Stimulated activated CD4-positive, alpha-beta T cell treated with anti-CD3 and anti-CD28 coated beads, Interleukin-4, amount 100 ng/mL, for 4 hours (primary cell): ENCODE results near the gene DIS3L2.
"Not testable (repeated sequence)": the region's sequence is repeated elsewhere in the genome, so short reads cannot be mapped to it uniquely, and the experiment has no call there.

Source experiments
- DNase-seq, 2 experiments: peaks; one replicate each; pipeline ENCODE4 v3.0.0-alpha.2; 2020

DIS3L2 gene

GRCh38 chr2:232326274-232327104 is 365.0 kb downstream of the DIS3L2 start:
- not testable (repeated sequence) for DNase-seq

GRCh38 chr2:232327105-232328031 is 365.9 kb downstream of the DIS3L2 start:
- DNase-seq, result peak; percentile 67 to 82

- no peak for DNase-seq
These were observed 366.5 kb downstream of the DIS3L2 start for GRCh38 chr2:232328032-232328422.

- DNase-seq, result no peak
These were observed 367.3 kb downstream of the DIS3L2 start for GRCh38 chr2:232328516-232329460.

- no peak for DNase-seq
These were observed 368.2 kb downstream of the DIS3L2 start for GRCh38 chr2:232329716-232330067.

GRCh38 chr2:232330068-232330999 is 368.8 kb downstream of the DIS3L2 start:
- no peak for DNase-seq

GRCh38 chr2:232331061-232331460 is 369.5 kb downstream of the DIS3L2 start:
- DNase-seq, result not testable (repeated sequence)

GRCh38 chr2:232331641-232332040 is 370.1 kb downstream of the DIS3L2 start:
- not testable (repeated sequence) for DNase-seq

- DNase-seq, result not testable (repeated sequence)
These were observed 370.9 kb downstream of the DIS3L2 start for GRCh38 chr2:232332244-232332939.

- no peak for DNase-seq
These were observed 371.4 kb downstream of the DIS3L2 start for GRCh38 chr2:232332940-232333259.

- DNase-seq, result no peak
These were observed 372.0 kb downstream of the DIS3L2 start for GRCh38 chr2:232333361-232334135.

GRCh38 chr2:232334136-232334884 is 372.8 kb downstream of the DIS3L2 start:
- DNase-seq, result not testable (repeated sequence)

- DNase-seq, result not testable (repeated sequence)
These were observed 373.3 kb downstream of the DIS3L2 start for GRCh38 chr2:232334885-232335205.

GRCh38 chr2:232335206-232335858 is 373.8 kb downstream of the DIS3L2 start:
- DNase-seq, result peak in 1 of 2 experiments; percentile 1

GRCh38 chr2:232335859-232336215 is 374.3 kb downstream of the DIS3L2 start:
- DNase-seq, result peak in 1 of 2 experiments; percentile 0

- DNase-seq, result peak in 1 of 2 experiments; percentile 0
These were observed 374.8 kb downstream of the DIS3L2 start for GRCh38 chr2:232336241-232336736.

- no peak for DNase-seq
These were observed 375.6 kb downstream of the DIS3L2 start for GRCh38 chr2:232336981-232337720.
